H1 (cell line): ENCODE data around the gene DNAJC6. TPM values are rescaled to one million over a fixed set of nuclear protein-coding genes. Genes with fewer than 3 reads are reported as not detected.

Experiments
- CTCF ChIA-PET: fragments of 300-600 bp; sonication (Branson Sonifier 250); formaldehyde crosslinking; loops from one replicate; lab custom pipeline; 2021; ENCODE audit not compliant: partially characterized antibody; lab: Charles Lee
- POLR2A ChIA-PET: fragments of 300-600 bp; sonication (Branson Sonifier 250); formaldehyde crosslinking; loops from one replicate; lab custom pipeline; 2021; ENCODE audit warnings: inconsistent platforms; ENCODE audit not compliant: partially characterized antibody; lab: Charles Lee
- DNase-seq, 2 experiments: peaks; one replicate each; pipeline versions ENCODE4 v3.0.0 to v3.0.0-alpha.2; 2010 to 2022; ENCODE audit warnings: low spot score in 2 of 2, low read depth in 1 of 2, mixed read lengths in 1 of 2
- FAIRE-seq: peaks from 2 replicates; lab custom pipeline; 2011; peaks lifted over from hg19 to GRCh38; lab: Jason Lieb, UNC
- H2AFZ ChIP-seq: 2 replicates; pipeline ENCODE4 v1.8.1; 2012; ENCODE audit warnings: low read length, inconsistent platforms
- H2AK5ac ChIP-seq: 2 replicates; pipeline ENCODE4 v1.6.1; 2013; ENCODE audit warnings: low read depth, low read length
- H2BK120ac ChIP-seq: replicated peaks from 2 replicates; pipeline ENCODE3; 2013; ENCODE audit warnings: low read depth, low read length, inconsistent platforms
- H2BK12ac ChIP-seq: 2 replicates; pipeline ENCODE4 v1.6.1; 2013; ENCODE audit warnings: low read depth, low read length
- H2BK15ac ChIP-seq: 2 replicates; pipeline ENCODE4 v1.6.1; 2013; ENCODE audit warnings: low read length
- H2BK20ac ChIP-seq: 2 replicates; pipeline ENCODE4 v1.6.1; 2013; ENCODE audit warnings: low read length
- H2BK5ac ChIP-seq: 2 replicates; pipeline ENCODE4 v1.6.1; 2013; ENCODE audit warnings: low read depth, low read length
- H3K14ac ChIP-seq: 2 replicates; pipeline ENCODE4 v1.6.1; 2013; ENCODE audit warnings: inconsistent platforms; ENCODE audit not compliant: insufficient read length
- H3K18ac ChIP-seq: 2 replicates; pipeline ENCODE4 v1.6.1; 2013; ENCODE audit warnings: low read length; ENCODE audit errors: extremely low read depth
- H3K23ac ChIP-seq: 2 replicates; pipeline ENCODE4 v1.6.1; 2013; ENCODE audit warnings: inconsistent platforms; ENCODE audit not compliant: insufficient read length
- H3K23me2 ChIP-seq: 2 replicates; pipeline ENCODE4 v1.6.1; 2013; ENCODE audit warnings: low read depth, low read length
- H3K27ac ChIP-seq: 2 replicates; pipeline ENCODE4 v1.6.1; 2011; ENCODE audit warnings: low read depth, low read length, inconsistent platforms
- H3K27me3 ChIP-seq, 4 experiments: replicated peaks in 1 of 4; 1 replicate in 1 of 4; 2 replicates in 3 of 4; pipeline versions ENCODE4 v1.6.1 to v1.8.1; 2011 to 2013; ENCODE audit warnings: low read length in 3 of 4, mild to moderate bottlenecking in 3 of 4, inconsistent platforms in 2 of 4, mixed read lengths in 2 of 4, moderate library complexity in 1 of 4; ENCODE audit not compliant: control insufficient read depth in 3 of 4, insufficient read depth in 3 of 4; ENCODE audit errors: extremely low read depth in 1 of 4
- H3K36me3 ChIP-seq, 4 experiments: 2 replicates each; pipeline versions ENCODE4 v1.6.1 to v1.8.1; 2011 to 2013; ENCODE audit warnings: mild to moderate bottlenecking in 4 of 4, low read length in 3 of 4, moderate library complexity in 2 of 4, control low read depth in 1 of 4, inconsistent platforms in 1 of 4; ENCODE audit not compliant: insufficient read depth in 4 of 4, control insufficient read depth in 2 of 4
- H3K4ac ChIP-seq: replicated peaks from 2 replicates; pipeline ENCODE3; 2013; ENCODE audit warnings: low read length, low read depth, mixed read lengths, inconsistent platforms; ENCODE audit not compliant: insufficient read length
- H3K4me1 ChIP-seq, 4 experiments: replicated peaks in 1 of 4; 1 replicate in 1 of 4; 2 replicates in 3 of 4; pipeline versions ENCODE4 v1.6.1 to v1.8.1; 2011 to 2013; ENCODE audit warnings: low read length in 3 of 4, inconsistent platforms in 2 of 4, mixed read lengths in 1 of 4; ENCODE audit not compliant: insufficient read depth in 4 of 4, control insufficient read depth in 3 of 4
- H3K4me2 ChIP-seq, 2 experiments: 2 replicates each; pipeline versions ENCODE4 v1.6.1 to v1.8.1; 2011 to 2013; ENCODE audit warnings: low read depth in 2 of 2, low read length in 2 of 2, control low read depth in 1 of 2, inconsistent platforms in 1 of 2, mild to moderate bottlenecking in 1 of 2; ENCODE audit not compliant: insufficient read depth in 1 of 2
- H3K4me3 ChIP-seq, 4 experiments: fragments of 200-600, 300-600 bp in 1 of 4; sonication (generic), shearing (Covaris generic), sonication (Bioruptor Twin) in 1 of 4; 2 replicates each; pipeline versions ENCODE4 v1.5.1 to v1.8.1; 2011 to 2016; ENCODE audit warnings: low read length in 4 of 4, low read depth in 3 of 4, control low read depth in 2 of 4, inconsistent platforms in 2 of 4, mild to moderate bottlenecking in 2 of 4, mixed read lengths in 1 of 4, moderate library complexity in 1 of 4; ENCODE audit not compliant: insufficient read depth in 2 of 4; ENCODE audit errors: extremely low read depth in 1 of 4
- H3K56ac ChIP-seq: replicated peaks from 2 replicates; pipeline ENCODE3; 2013; ENCODE audit warnings: low read depth, mild to moderate bottlenecking, mixed read lengths, low read length, inconsistent platforms; ENCODE audit not compliant: insufficient read length
- H3K79me1 ChIP-seq: 2 replicates; pipeline ENCODE4 v1.6.1; 2013; ENCODE audit warnings: low read depth, low read length, control low read depth
- H3K79me2 ChIP-seq, 2 experiments: 2 replicates each; pipeline versions ENCODE4 v1.6.1 to v1.8.1; 2012 to 2013; ENCODE audit warnings: low read length in 2 of 2, mild to moderate bottlenecking in 2 of 2, inconsistent platforms in 1 of 2; ENCODE audit not compliant: insufficient read depth in 2 of 2, control insufficient read depth in 1 of 2
- H3K9ac ChIP-seq, 4 experiments: replicated peaks in 1 of 4; 1 replicate in 1 of 4; 2 replicates in 3 of 4; pipeline versions ENCODE4 v1.6.1 to v1.8.1; 2011 to 2013; ENCODE audit warnings: low read depth in 3 of 4, low read length in 3 of 4, control low read depth in 2 of 4, mild to moderate bottlenecking in 2 of 4, moderate library complexity in 2 of 4, inconsistent platforms in 1 of 4; ENCODE audit errors: extremely low read depth in 1 of 4
- H3K9me3 ChIP-seq, 2 experiments: 2 replicates each; pipeline versions ENCODE4 v1.6.1 to v1.8.1; 2012 to 2013; ENCODE audit warnings: mild to moderate bottlenecking in 2 of 2, moderate library complexity in 2 of 2, control low read depth in 1 of 2, inconsistent platforms in 1 of 2, low read depth in 1 of 2, low read length in 1 of 2, mixed read lengths in 1 of 2; ENCODE audit not compliant: insufficient read depth in 2 of 2
- H4K20me1 ChIP-seq, 2 experiments: replicated peaks in 1 of 2; 2 replicates each; pipeline versions ENCODE3 to v1.8.1; 2011 to 2013; ENCODE audit warnings: inconsistent platforms in 2 of 2, low read length in 2 of 2, mild to moderate bottlenecking in 1 of 2; ENCODE audit not compliant: insufficient read depth in 2 of 2, control insufficient read depth in 1 of 2
- H4K5ac ChIP-seq: 2 replicates; pipeline ENCODE4 v1.6.1; 2013; ENCODE audit warnings: low read length, low read depth, mixed read lengths, inconsistent platforms; ENCODE audit not compliant: insufficient read length
- H4K8ac ChIP-seq: 2 replicates; pipeline ENCODE4 v1.8.0; 2013; ENCODE audit warnings: mild to moderate bottlenecking, moderate library complexity, low read length, inconsistent platforms; ENCODE audit not compliant: insufficient read depth; ENCODE audit errors: extremely low read depth
- H4K91ac ChIP-seq: replicated peaks from 2 replicates; pipeline ENCODE3; 2013; ENCODE audit warnings: low read length, mixed read lengths, inconsistent platforms; ENCODE audit not compliant: insufficient read length
- BRCA1 ChIP-seq: IDR thresholded peaks from 2 replicates; pipeline ENCODE4 v1.6.1; 2012; ENCODE audit warnings: low read depth, low read length, improper control_type of control experiment
- CEBPB ChIP-seq: IDR thresholded peaks from 2 replicates; pipeline ENCODE4 v1.6.1; 2012; ENCODE audit warnings: low read depth, low read length
- CTBP2 ChIP-seq: IDR thresholded peaks from 2 replicates; pipeline ENCODE4 v1.7.0; 2011; ENCODE audit warnings: borderline replicate concordance, mild to moderate bottlenecking, moderate library complexity, mixed read lengths, low read length; ENCODE audit not compliant: insufficient read depth, insufficient read length
- MAFK ChIP-seq: IDR thresholded peaks from 2 replicates; pipeline ENCODE4 v1.6.1; 2012; ENCODE audit warnings: low read depth, mild to moderate bottlenecking, improper control_type of control experiment, low read length
- TAF1 ChIP-seq: IDR thresholded peaks from 2 replicates; pipeline ENCODE4 v1.6.1; 2011; ENCODE audit warnings: mild to moderate bottlenecking, low read depth, low read length
- TCF12 ChIP-seq: IDR thresholded peaks from 2 replicates; pipeline ENCODE4 v1.6.1; 2011; ENCODE audit warnings: low read depth, mild to moderate bottlenecking, low read length
- USF2 ChIP-seq: IDR thresholded peaks from 2 replicates; pipeline ENCODE4 v1.6.1; 2011; ENCODE audit warnings: low read length, improper control_type of control experiment
- ZNF274 ChIP-seq: IDR thresholded peaks from 2 replicates; pipeline ENCODE4 v1.7.0; 2012; ENCODE audit warnings: low read length, borderline replicate concordance; ENCODE audit errors: extremely low read depth
- WGBS, 2 experiments: shearing (Covaris generic) in 1 of 2; methylation state at CpG; one replicate each; pipeline versions ENCODE4 v1.1.6 to v1.1.7; 2013 to 2015; ENCODE audit warnings: low lambda C conversion rate in 2 of 2, mixed read lengths in 2 of 2, inconsistent platforms in 1 of 2, low coverage in 1 of 2, missing lambda C conversion rate in 1 of 2; ENCODE audit not compliant: insufficient replicate concordance in 2 of 2, insufficient coverage in 1 of 2, insufficient read length in 1 of 2; ENCODE audit errors: extremely low coverage in 1 of 2, missing lambda C conversion rate in 1 of 2; 5-methylcytosine and 5-hydroxymethylcytosine counted together
- polyA plus RNA-seq, 7 experiments: library from polyadenylated mRNA; depleted of rRNA in 3 of 7; stranded (reverse) in 5 of 7; unstranded in 2 of 7; fragments of >200 nt in 5 of 7; fragments of 200-250 nt in 2 of 7; gene quantifications; 1 replicate in 5 of 7; 2 replicates in 1 of 7; 4 replicates in 1 of 7; pipeline versions ENCODE4 v1.2.1 to v1.2.3, GENCODE V29; 2011 to 2013; ENCODE audit warnings: missing spikeins in 2 of 7, mixed read lengths in 2 of 7
- total RNA-seq: library from RNA; stranded (reverse); fragmentation: NEBNext Ultra II Directional; extraction: Animal tissue kit (Norgen Biotek cat#: 25700); gene quantifications from 2 replicates; pipeline ENCODE4 v1.2.1, GENCODE V29; 2021

The DNAJC6 gene
- total and polyA plus RNA-seq, 2 of the 8 experiments (the other 6 are each of a cell fraction or from before 2014, with no cell fraction given) = 1.6 to 3.0 TPM

- no peak overlapping the region for H3K4ac ChIP-seq
- no peaks in the 10 kb centered on the region for H3K9me3 ChIP-seq
- H3K36me3 ChIP-seq = no peaks in the 10 kb centered on the region
- no peaks in the 10 kb centered on the region for H3K27me3 ChIP-seq
- no peak overlapping the region for H2AFZ ChIP-seq
- H3K79me2 ChIP-seq = peaks cover 0 to 5% of the 10 kb centered on the region in 2 experiments; a peak in 2 of 4 replicates
- H3K14ac ChIP-seq = no peak overlapping the region
- H3K23ac ChIP-seq = no peak overlapping the region
- ChIA-PET POLR2A (interaction anchor here (0.9 to 1.0 kb wide), 2 partner anchors 106 to 271 kb away, joined by 3 read pairs; no protein-coding TSS in a partner anchor), CTCF (interaction anchor here (0.9 to 1.5 kb wide), 3 partner anchors 15 to 271 kb away, joined by 3 to 4 read pairs (median 3); no protein-coding TSS in a partner anchor)
- WGBS, 2 experiments = 88% methylated on average over 1 of the region's 1 CpG; no CpG with 5 or more reads in 1 of the 2 experiments
- no peak overlapping the region for H3K9ac ChIP-seq
- no peak overlapping the region for H4K5ac ChIP-seq
- H3K56ac ChIP-seq = no peak overlapping the region
- DNase-seq = no peak
- H3K4me2 ChIP-seq = no peak overlapping the region
- H3K4me1 ChIP-seq = peaks cover 0 to 10% (median 2%) of the 10 kb centered on the region in 4 experiments; a peak in 4 of 7 replicates
- no peak overlapping the region for H2BK5ac ChIP-seq
- H3K23me2 ChIP-seq = peaks cover 6% of the 10 kb centered on the region
- no peak for FAIRE-seq
- H3K18ac ChIP-seq = no peak overlapping the region
- no peak overlapping the region for H4K91ac ChIP-seq
- no peak overlapping the region for H4K8ac ChIP-seq
- no peak overlapping the region for H3K27ac ChIP-seq
- no peaks in the 10 kb centered on the region for H3K79me1 ChIP-seq
- H2AK5ac ChIP-seq = no peak overlapping the region
- H2BK12ac ChIP-seq = no peak overlapping the region
- H4K20me1 ChIP-seq = no peaks in the 10 kb centered on the region
- TF ChIP-seq BRCA1 (no peak), CTBP2 (no peak), USF2 (no peak), CEBPB (no peak), ZNF274 (no peak), TCF12 (no peak), MAFK (no peak), TAF1 (no peak)
- TF ChIP-seq, all 59 proteins: peak for 0
- H2BK15ac ChIP-seq = no peak overlapping the region
- no peak overlapping the region for H2BK20ac ChIP-seq
- H3K4me3 ChIP-seq = no peak overlapping the region
- H2BK120ac ChIP-seq = no peak overlapping the region
These were observed 107.4 kb downstream of the DNAJC6 start for GRCh38 chr1:65416767-65417166.
